IMR-90 (cell line): ENCODE results near the gene LRP1B. TPM values are rescaled to one million over a fixed set of nuclear protein-coding genes. Genes with fewer than 3 reads are reported as not detected.

Experiments used
- ATAC-seq: fragments of 200-7000 bp; cut with Tn5 transposase; 2 replicates; pipeline ENCODE4 v1.9.1; 2020; ENCODE audit warnings: low read depth, mild to moderate bottlenecking, moderate library complexity
- BruUV-seq: library from RNA; stranded (reverse); fragments of 400-500 nt; replicated peaks from 2 replicates; lab custom pipeline; 2021; lab: Mats Ljungman, UMichigan
- CTCF ChIA-PET: fragments of 300-600 bp; formaldehyde crosslinking; extraction: SDS; loops from one replicate; lab custom pipeline; 2021; ENCODE audit warnings: antibody characterized with exemption; lab: Yijun Ruan, JAX
- POLR2A ChIA-PET: fragments of 300-600 bp; sonication (Branson Sonifier 250); formaldehyde crosslinking; loops from one replicate; lab custom pipeline; 2022; ENCODE audit warnings: antibody characterized with exemption; ENCODE audit not compliant: unreplicated experiment; lab: Charles Lee
- DNase-seq: peaks from one replicate; pipeline ENCODE4 v3.0.0; 2013
- H2AFZ ChIP-seq: replicated peaks from 2 replicates; pipeline ENCODE3; 2013; ENCODE audit warnings: low read length, mild to moderate bottlenecking; ENCODE audit not compliant: poor library complexity
- H2AK5ac ChIP-seq: 2 replicates; pipeline ENCODE4 v1.6.1; 2013; ENCODE audit warnings: low read depth, low read length, inconsistent platforms
- H2AK9ac ChIP-seq: replicated peaks from 2 replicates; pipeline ENCODE3; 2013; ENCODE audit warnings: mild to moderate bottlenecking, low read depth, low read length, moderate library complexity; ENCODE audit not compliant: poor library complexity
- H2BK120ac ChIP-seq: 2 replicates; pipeline ENCODE4 v1.6.1; 2013; ENCODE audit warnings: low read depth, low read length, inconsistent platforms
- H2BK15ac ChIP-seq: 3 replicates; pipeline ENCODE4 v1.6.1; 2013; ENCODE audit warnings: low read depth, low read length, inconsistent platforms
- H2BK20ac ChIP-seq: 2 replicates; pipeline ENCODE4 v1.6.1; 2013; ENCODE audit warnings: low read depth, mild to moderate bottlenecking, inconsistent platforms, low read length, moderate library complexity
- H2BK5ac ChIP-seq: 2 replicates; pipeline ENCODE4 v1.6.1; 2013; ENCODE audit warnings: mild to moderate bottlenecking, low read depth, low read length, inconsistent platforms; ENCODE audit not compliant: poor library complexity, severe bottlenecking
- H3K14ac ChIP-seq: replicated peaks from 2 replicates; pipeline ENCODE4 v1.6.1; 2013; ENCODE audit warnings: low read depth, low read length, inconsistent platforms
- H3K18ac ChIP-seq: 2 replicates; pipeline ENCODE4 v1.6.1; 2013; ENCODE audit warnings: low read depth, low read length, control low read depth
- H3K23ac ChIP-seq: 2 replicates; pipeline ENCODE4 v1.6.1; 2013; ENCODE audit warnings: low read depth, low read length, inconsistent platforms
- H3K27ac ChIP-seq: 2 replicates; pipeline ENCODE4 v1.5.1; 2013; ENCODE audit warnings: mild to moderate bottlenecking, control low read depth, low read length; ENCODE audit not compliant: insufficient read depth
- H3K27me3 ChIP-seq: 2 replicates; pipeline ENCODE4 v1.6.1; 2013; ENCODE audit warnings: low read length; ENCODE audit not compliant: control insufficient read depth, insufficient read depth
- H3K36me3 ChIP-seq: 2 replicates; pipeline ENCODE4 v1.6.1; 2013; ENCODE audit warnings: low read length, mixed read lengths; ENCODE audit not compliant: control insufficient read depth, insufficient read depth
- H3K4ac ChIP-seq: 2 replicates; pipeline ENCODE4 v1.6.1; 2013; ENCODE audit warnings: low read depth, low read length, inconsistent platforms
- H3K4me1 ChIP-seq: 2 replicates; pipeline ENCODE4 v1.6.1; 2013; ENCODE audit warnings: low read length, mixed read lengths; ENCODE audit not compliant: control insufficient read depth, insufficient read depth
- H3K4me2 ChIP-seq: 2 replicates; pipeline ENCODE4 v1.6.1; 2013; ENCODE audit warnings: low read depth, mild to moderate bottlenecking, control low read depth, low read length, moderate library complexity
- H3K4me3 ChIP-seq: 2 replicates; pipeline ENCODE4 v1.5.1; 2013; ENCODE audit warnings: low read depth, mild to moderate bottlenecking, control low read depth, low read length, moderate library complexity; ENCODE audit not compliant: insufficient read depth
- H3K56ac ChIP-seq: 2 replicates; pipeline ENCODE4 v1.6.1; 2013; ENCODE audit warnings: low read length, inconsistent platforms; ENCODE audit not compliant: insufficient read depth; ENCODE audit errors: extremely low read depth
- H3K79me1 ChIP-seq, 2 experiments: 2 replicates each; pipeline ENCODE4 v1.6.1; 2013; ENCODE audit warnings: low read length in 2 of 2, inconsistent platforms in 1 of 2, low read depth in 1 of 2
- H3K9ac ChIP-seq: 2 replicates; pipeline ENCODE4 v1.6.1; 2013; ENCODE audit warnings: low read depth, low read length, control low read depth
- H3K9me1 ChIP-seq: 2 replicates; pipeline ENCODE4 v1.6.1; 2013; ENCODE audit warnings: low read length, inconsistent platforms; ENCODE audit not compliant: insufficient read depth
- H3K9me3 ChIP-seq: 2 replicates; pipeline ENCODE4 v1.6.1; 2013; ENCODE audit warnings: low read length; ENCODE audit not compliant: control insufficient read depth, insufficient read depth
- H4K20me1 ChIP-seq: 2 replicates; pipeline ENCODE4 v1.6.1; 2013; ENCODE audit warnings: low read length, inconsistent platforms; ENCODE audit not compliant: insufficient read depth
- H4K5ac ChIP-seq: 2 replicates; pipeline ENCODE4 v1.6.1; 2013; ENCODE audit warnings: mild to moderate bottlenecking, low read depth, low read length, control low read depth
- H4K8ac ChIP-seq, 2 experiments: 2 replicates each; pipeline ENCODE4 v1.6.1; 2013; ENCODE audit warnings: low read depth in 2 of 2, low read length in 2 of 2, control low read depth in 1 of 2, inconsistent platforms in 1 of 2
- H4K91ac ChIP-seq: 2 replicates; pipeline ENCODE4 v1.6.1; 2013; ENCODE audit warnings: low read depth, low read length, inconsistent platforms; ENCODE audit not compliant: insufficient read depth
- CHD1 ChIP-seq: IDR thresholded peaks from 2 replicates; pipeline ENCODE4 v1.6.1; 2012; ENCODE audit warnings: low read depth, low read length, improper control_type of control experiment
- FOS ChIP-seq: fragments of 150-350 bp; IDR thresholded peaks from 2 replicates; pipeline ENCODE4 v1.6.1; 2016; ENCODE audit warnings: low read depth, low read length
- MAFK ChIP-seq: IDR thresholded peaks from 2 replicates; pipeline ENCODE4 v1.6.1; 2012; ENCODE audit warnings: low read depth, low read length, improper control_type of control experiment
- MAZ ChIP-seq: IDR thresholded peaks from 2 replicates; pipeline ENCODE4 v1.6.1; 2012; ENCODE audit warnings: low read depth, mild to moderate bottlenecking, low read length, improper control_type of control experiment, moderate library complexity, borderline replicate concordance
- NFE2L2 ChIP-seq: fragments of 150-350 bp; IDR thresholded peaks from 2 replicates; pipeline ENCODE4 v1.6.1; 2016; ENCODE audit warnings: low read depth, mild to moderate bottlenecking, low read length
- POLR2A ChIP-seq: IDR thresholded peaks from 2 replicates; pipeline ENCODE4 v1.6.1; 2012; ENCODE audit warnings: mild to moderate bottlenecking, low read depth, low read length
- RAD21 ChIP-seq: IDR thresholded peaks from 2 replicates; pipeline ENCODE4 v1.6.1; 2012; ENCODE audit warnings: low read length, improper control_type of control experiment
- RFX5 ChIP-seq: IDR thresholded peaks from 2 replicates; pipeline ENCODE4 v1.8.0; 2012; ENCODE audit warnings: low read depth, mild to moderate bottlenecking, low read length, moderate library complexity
- SMC3 ChIP-seq: fragments of 150-350 bp; IDR thresholded peaks from 2 replicates; pipeline ENCODE4 v1.6.1; 2016; ENCODE audit warnings: low read depth, mild to moderate bottlenecking, antibody characterized with exemption, low read length, moderate library complexity
- WGBS, 2 experiments: methylation state at CpG; one replicate each; pipeline versions ENCODE4 v1.1.5 to v1.1.7; 2013; ENCODE audit warnings: missing lambda C conversion rate in 2 of 2; ENCODE audit not compliant: insufficient read length in 1 of 2; ENCODE audit errors: extremely low coverage in 2 of 2; 5-methylcytosine and 5-hydroxymethylcytosine counted together
- dilution Hi-C: fragments of 300-500 bp; cut with HindIII; formaldehyde crosslinking; loops from one replicate; pipeline ENCODE4 v1.14.3; 2018; ENCODE audit warnings: low sequenced_read_pairs; ENCODE audit not compliant: unreplicated experiment
- in situ Hi-C: fragments of 300-500 bp; cut with MboI; formaldehyde crosslinking; loops from 3 replicates; pipeline ENCODE4 v1.14.3; 2019; ENCODE audit warnings: low sequenced_read_pairs, inconsistent platforms, mixed read lengths
- intact Hi-C: fragments of 100-400 bp; cut with micrococcal nuclease; formaldehyde crosslinking; loops from 2 replicates; pipeline ENCODE4 v1.10.0; 2022
- polyA plus RNA-seq, 3 experiments: library from polyadenylated mRNA; depleted of rRNA; stranded (reverse); fragments of >200 nt; gene quantifications; 2 replicates each; pipeline ENCODE4 v1.2.3, GENCODE V29; 2012; ENCODE audit warnings: low replicate concordance in 1 of 3
- total RNA-seq: library from RNA; depleted of rRNA; stranded (reverse); fragments of >200 nt; gene quantifications from 2 replicates; pipeline ENCODE4 v1.2.3, GENCODE V29; 2012
- TF ChIP-seq, protein P1 (sequence below): fragments of 150-350 bp; IDR thresholded peaks from 2 replicates; pipeline ENCODE4 v1.6.1; 2016; ENCODE audit warnings: low read depth, mild to moderate bottlenecking, low read length, moderate library complexity, borderline replicate concordance
- TF ChIP-seq, protein P2 (sequence below): fragments of 150-350 bp; IDR thresholded peaks from 2 replicates; pipeline ENCODE4 v1.6.1; 2017; ENCODE audit warnings: mild to moderate bottlenecking, antibody characterized with exemption, low read length, low read depth

LRP1B gene
- total and polyA plus RNA-seq, 2 of the 4 experiments (the other 2 are of a cell fraction), result under 0.01 to 0.02 TPM

DNA sequence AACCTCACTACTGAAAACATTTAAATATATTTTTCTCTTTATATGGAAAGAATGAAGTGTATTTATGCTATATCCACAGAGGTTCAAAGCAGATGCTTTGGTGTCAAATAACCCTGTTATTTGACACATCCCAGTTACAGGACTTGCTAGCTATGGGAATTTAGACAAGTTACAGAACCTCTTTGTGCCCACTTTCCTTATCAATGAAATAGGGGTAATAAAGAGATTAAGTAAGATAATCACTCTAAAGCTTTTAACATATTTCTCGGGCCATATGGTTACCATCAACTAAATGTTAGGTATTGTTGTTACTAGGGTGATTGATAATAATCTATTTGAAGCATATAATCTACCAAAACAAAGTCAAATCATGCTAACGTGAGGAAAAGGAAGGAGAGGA, 1690.0 kb downstream of the LRP1B start:
- Histone ChIP-seq H4K20me1 (no peaks in the 10 kb centered on the region), H2BK5ac (no peak overlapping the region), H3K9ac (no peak overlapping the region), H3K4me2 (no peak overlapping the region), H3K36me3 (no peaks in the 10 kb centered on the region), H3K9me3 (no peaks in the 10 kb centered on the region), H2BK15ac (no peak overlapping the region), H2BK120ac (no peak overlapping the region), H3K9me1 (no peaks in the 10 kb centered on the region), H2AFZ (no peak overlapping the region), H2AK9ac (no peak overlapping the region), H3K56ac (no peak overlapping the region), H3K18ac (no peak overlapping the region), H3K4ac (no peak overlapping the region), H2AK5ac (no peak overlapping the region), H3K27ac (no peak overlapping the region), H3K79me1 (no peaks in the 10 kb centered on the region), H3K27me3 (no peaks in the 10 kb centered on the region), H4K5ac (no peak overlapping the region), H4K8ac (no peak overlapping the region), H3K4me3 (no peak overlapping the region), H4K91ac (no peak overlapping the region), H3K4me1 (no peaks in the 10 kb centered on the region), H3K14ac (no peak overlapping the region), H2BK20ac (no peak overlapping the region), H3K23ac (no peak overlapping the region)
- in situ Hi-C loops (no loop called here), intact Hi-C loops (no loop called here), dilution Hi-C loops (no loop called here)
- DNase-seq (no peak), ATAC-seq (no peak)
- ChIA-PET POLR2A (no interaction called here), CTCF (no interaction called here)
- no TSS peak for BruUV-seq
- TF ChIP-seq, protein P1, sequence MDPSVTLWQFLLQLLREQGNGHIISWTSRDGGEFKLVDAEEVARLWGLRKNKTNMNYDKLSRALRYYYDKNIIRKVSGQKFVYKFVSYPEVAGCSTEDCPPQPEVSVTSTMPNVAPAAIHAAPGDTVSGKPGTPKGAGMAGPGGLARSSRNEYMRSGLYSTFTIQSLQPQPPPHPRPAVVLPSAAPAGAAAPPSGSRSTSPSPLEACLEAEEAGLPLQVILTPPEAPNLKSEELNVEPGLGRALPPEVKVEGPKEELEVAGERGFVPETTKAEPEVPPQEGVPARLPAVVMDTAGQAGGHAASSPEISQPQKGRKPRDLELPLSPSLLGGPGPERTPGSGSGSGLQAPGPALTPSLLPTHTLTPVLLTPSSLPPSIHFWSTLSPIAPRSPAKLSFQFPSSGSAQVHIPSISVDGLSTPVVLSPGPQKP, result no peak
- TF ChIP-seq, protein P2, sequence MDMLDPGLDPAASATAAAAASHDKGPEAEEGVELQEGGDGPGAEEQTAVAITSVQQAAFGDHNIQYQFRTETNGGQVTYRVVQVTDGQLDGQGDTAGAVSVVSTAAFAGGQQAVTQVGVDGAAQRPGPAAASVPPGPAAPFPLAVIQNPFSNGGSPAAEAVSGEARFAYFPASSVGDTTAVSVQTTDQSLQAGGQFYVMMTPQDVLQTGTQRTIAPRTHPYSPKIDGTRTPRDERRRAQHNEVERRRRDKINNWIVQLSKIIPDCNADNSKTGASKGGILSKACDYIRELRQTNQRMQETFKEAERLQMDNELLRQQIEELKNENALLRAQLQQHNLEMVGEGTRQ, result no peak
- no peak for TF ChIP-seq MAZ
- no peak for TF ChIP-seq CHD1
- TF ChIP-seq MAFK, result no peak
- no peak for TF ChIP-seq POLR2A
- no peak for TF ChIP-seq FOS
- TF ChIP-seq RAD21, result no peak
- no peak for TF ChIP-seq NFE2L2
- no peak for TF ChIP-seq RFX5
- TF ChIP-seq SMC3, result no peak
- no CpG with 5 or more reads among the region's 2 CpGs for WGBS, 2 experiments
